Activated T-cell treated with anti-CD3 and anti-CD28 coated beads, Interleukin-2, amount 50 U/mL, for 72 hours (primary cell): ENCODE measurements around the gene TUBB1. TPM values are rescaled to one million over a fixed set of nuclear protein-coding genes. Genes with fewer than 3 reads are reported as not detected.
A peak's percentile ranks its signal among the peaks of the same experiment; 100 is the strongest.

Source experiments
- ATAC-seq, 2 donors: fragments of 150-1000 bp; cut with Tn5 transposase; replicated peaks in 1 of 2; 2 replicates each; pipeline ENCODE4 v1.10.0; 2021; ENCODE audit warnings: moderate library complexity in 2 of 2, mild to moderate bottlenecking in 1 of 2
- DNase-seq, 2 donors: peaks; one replicate each; pipeline ENCODE4 v3.0.0; 2021 to 2022; ENCODE audit warnings: mixed read lengths in 1 of 2
- H3K27ac Mint-ChIP-seq: one replicate; pipeline ENCODE4 v1.8.0; 2022; ENCODE audit warnings: mild to moderate bottlenecking, moderate library complexity, mixed read lengths
- H3K27me3 Mint-ChIP-seq: one replicate; pipeline ENCODE4 v1.8.0; 2022; ENCODE audit warnings: low read depth, mixed read lengths
- H3K36me3 Mint-ChIP-seq, 2 donors: one replicate each; pipeline ENCODE4 v1.8.0; 2022; ENCODE audit warnings: mixed read lengths in 2 of 2, mild to moderate bottlenecking in 1 of 2; ENCODE audit not compliant: insufficient read depth in 2 of 2
- H3K4me1 Mint-ChIP-seq: one replicate; pipeline ENCODE4 v1.8.0; 2022; ENCODE audit warnings: low read depth, mixed read lengths
- H3K4me3 Mint-ChIP-seq, 2 donors: one replicate each; pipeline ENCODE4 v1.8.0; 2022; ENCODE audit warnings: mild to moderate bottlenecking in 2 of 2, mixed read lengths in 2 of 2, moderate library complexity in 2 of 2
- H3K9me3 Mint-ChIP-seq, 2 donors: one replicate each; pipeline ENCODE4 v1.8.0; 2022; ENCODE audit warnings: mixed read lengths in 2 of 2
- total RNA-seq, 2 donors: library from RNA; stranded (reverse); gene quantifications; one replicate each; pipeline ENCODE4 v1.2.3, GENCODE V29; 2022

TUBB1 gene
- total RNA-seq, 2 donors from 2014 or later: not detected

- peaks cover 5% of the 10 kb centered on the region for H3K27me3 Mint-ChIP-seq
- peak overlapping the region; percentile 1 to 43 for H3K4me3 Mint-ChIP-seq
- DNase-seq (peak; percentile 38 to 40), ATAC-seq (peak; percentile 88 to 92)
- H3K9me3 Mint-ChIP-seq: peaks cover 0 to 2% of the 10 kb centered on the region in 2 donors
- H3K27ac Mint-ChIP-seq: peak overlapping the region; percentile 21
- peaks cover 27% of the 10 kb centered on the region for H3K4me1 Mint-ChIP-seq
- no peaks in the 10 kb centered on the region for H3K36me3 Mint-ChIP-seq
Observed at GRCh38 chr20:59047938-59048680, 28.9 kb downstream of the TUBB1 start.

- ATAC-seq: no peak
- Mint-ChIP-seq H3K27ac (no peak overlapping the region), H3K36me3 (no peaks in the 10 kb centered on the region), H3K9me3 (peaks cover 0 to 2% of the 10 kb centered on the region in 2 donors), H3K4me3 (peak overlapping the region in 1 of 2 donors; percentile 43), H3K27me3 (peaks cover 11% of the 10 kb centered on the region), H3K4me1 (peaks cover 22% of the 10 kb centered on the region)
- DNase-seq: no peak
Observed at GRCh38 chr20:59048681-59049030, 29.4 kb downstream of the TUBB1 start.

- Mint-ChIP-seq H3K4me1 (peaks cover 16% of the 10 kb centered on the region), H3K36me3 (no peaks in the 10 kb centered on the region), H3K4me3 (no peak overlapping the region), H3K27ac (no peak overlapping the region), H3K9me3 (peaks cover 0 to 2% of the 10 kb centered on the region in 2 donors), H3K27me3 (peaks cover 19% of the 10 kb centered on the region)
- ATAC-seq (no peak), DNase-seq (no peak)
Observed at GRCh38 chr20:59050437-59050836, 31.2 kb downstream of the TUBB1 start.

- no peak overlapping the region for H3K4me3 Mint-ChIP-seq
- peaks cover 16% of the 10 kb centered on the region for H3K4me1 Mint-ChIP-seq
- ATAC-seq (no peak), DNase-seq (no peak)
- H3K36me3 Mint-ChIP-seq: no peaks in the 10 kb centered on the region
- peaks cover 26% of the 10 kb centered on the region for H3K27me3 Mint-ChIP-seq
- peaks cover 0 to 2% of the 10 kb centered on the region in 2 donors for H3K9me3 Mint-ChIP-seq
- no peak overlapping the region for H3K27ac Mint-ChIP-seq
Observed at GRCh38 chr20:59051666-59052185, 32.5 kb downstream of the TUBB1 start.

- Mint-ChIP-seq H3K27me3 (peaks cover 21% of the 10 kb centered on the region), H3K36me3 (no peaks in the 10 kb centered on the region), H3K9me3 (no peaks in the 10 kb centered on the region), H3K4me1 (no peaks in the 10 kb centered on the region), H3K27ac (no peak overlapping the region), H3K4me3 (no peak overlapping the region)
- no peak for ATAC-seq
- DNase-seq: no peak
Observed at GRCh38 chr20:59055302-59055701, 36.1 kb downstream of the TUBB1 start.

GRCh38 chr20:59062081-59062480, 42.9 kb downstream of the TUBB1 start:
- no peaks in the 10 kb centered on the region for H3K36me3 Mint-ChIP-seq
- H3K4me3 Mint-ChIP-seq: no peak overlapping the region
- DNase-seq (no peak), ATAC-seq (no peak)
- peaks cover 5% of the 10 kb centered on the region for H3K27me3 Mint-ChIP-seq
- H3K4me1 Mint-ChIP-seq: no peaks in the 10 kb centered on the region
- no peaks in the 10 kb centered on the region for H3K9me3 Mint-ChIP-seq
- H3K27ac Mint-ChIP-seq: no peak overlapping the region

GRCh38 chr20:59063358-59064213, 44.4 kb downstream of the TUBB1 start:
- Mint-ChIP-seq H3K4me3 (no peak overlapping the region), H3K4me1 (no peaks in the 10 kb centered on the region), H3K27me3 (peaks cover 12% of the 10 kb centered on the region), H3K36me3 (no peaks in the 10 kb centered on the region), H3K27ac (no peak overlapping the region), H3K9me3 (no peaks in the 10 kb centered on the region)
- DNase-seq (no peak), ATAC-seq (no peak)

GRCh38 chr20:59064214-59064722, 45.0 kb downstream of the TUBB1 start:
- Mint-ChIP-seq H3K9me3 (no peaks in the 10 kb centered on the region), H3K36me3 (no peaks in the 10 kb centered on the region), H3K27ac (no peak overlapping the region), H3K4me3 (no peak overlapping the region), H3K4me1 (no peaks in the 10 kb centered on the region), H3K27me3 (peaks cover 12% of the 10 kb centered on the region)
- DNase-seq (no peak), ATAC-seq (no peak)

- Mint-ChIP-seq H3K36me3 (no peaks in the 10 kb centered on the region), H3K27ac (no peak overlapping the region), H3K4me3 (no peak overlapping the region), H3K4me1 (peaks cover 16% of the 10 kb centered on the region), H3K9me3 (no peaks in the 10 kb centered on the region), H3K27me3 (peaks cover 38% of the 10 kb centered on the region)
- ATAC-seq: no peak
- DNase-seq: no peak
Observed at GRCh38 chr20:59068534-59068933, 49.3 kb downstream of the TUBB1 start.

GRCh38 chr20:59069026-59069425, 49.8 kb downstream of the TUBB1 start:
- no peak for ATAC-seq
- Mint-ChIP-seq H3K27me3 (peaks cover 38% of the 10 kb centered on the region), H3K27ac (no peak overlapping the region)

GRCh38 chr20:59071216-59071615, 52.0 kb downstream of the TUBB1 start:
- H3K9me3 Mint-ChIP-seq: no peaks in the 10 kb centered on the region
- no peak overlapping the region for H3K27ac Mint-ChIP-seq
- H3K4me1 Mint-ChIP-seq: peaks cover 43% of the 10 kb centered on the region
- DNase-seq: no peak
- H3K36me3 Mint-ChIP-seq: no peaks in the 10 kb centered on the region
- ATAC-seq: no peak
- H3K4me3 Mint-ChIP-seq: no peak overlapping the region
- H3K27me3 Mint-ChIP-seq: peaks cover 53% of the 10 kb centered on the region

More at GRCh38 chr20:59069026-59069425, 49.8 kb downstream of the TUBB1 start:
- no peak for DNase-seq
- no peak overlapping the region for H3K4me3 Mint-ChIP-seq
- H3K4me1 Mint-ChIP-seq: peaks cover 21% of the 10 kb centered on the region
- no peaks in the 10 kb centered on the region for H3K36me3 Mint-ChIP-seq
- H3K9me3 Mint-ChIP-seq: no peaks in the 10 kb centered on the region

GRCh38 chr20:59073582-59073981, 54.4 kb downstream of the TUBB1 start:
- Mint-ChIP-seq H3K9me3 (no peaks in the 10 kb centered on the region), H3K36me3 (no peaks in the 10 kb centered on the region), H3K27ac (no peak overlapping the region), H3K4me1 (peaks cover 67% of the 10 kb centered on the region), H3K4me3 (no peak overlapping the region), H3K27me3 (peaks cover 59% of the 10 kb centered on the region)
- DNase-seq: no peak
- ATAC-seq: no peak

- peak; percentile 8 to 20 for DNase-seq
- ATAC-seq: peak; percentile 74 to 80
- Mint-ChIP-seq H3K4me1 (peaks cover 69% of the 10 kb centered on the region), H3K36me3 (no peaks in the 10 kb centered on the region), H3K27ac (no peak overlapping the region), H3K27me3 (peaks cover 57% of the 10 kb centered on the region), H3K9me3 (no peaks in the 10 kb centered on the region), H3K4me3 (peak overlapping the region; percentile 12 to 79)
Observed at GRCh38 chr20:59074456-59074855, 55.2 kb downstream of the TUBB1 start.
